Activated naive CD4-positive, alpha-beta T cell (primary cell): Measurements from ENCODE around the gene LAMA5.

Experiments
- DNase-seq, 4 experiments: peaks; one replicate each; lab custom pipeline; 2025; lab: John Stamatoyannopoulos, UW

Gene LAMA5

DNA sequence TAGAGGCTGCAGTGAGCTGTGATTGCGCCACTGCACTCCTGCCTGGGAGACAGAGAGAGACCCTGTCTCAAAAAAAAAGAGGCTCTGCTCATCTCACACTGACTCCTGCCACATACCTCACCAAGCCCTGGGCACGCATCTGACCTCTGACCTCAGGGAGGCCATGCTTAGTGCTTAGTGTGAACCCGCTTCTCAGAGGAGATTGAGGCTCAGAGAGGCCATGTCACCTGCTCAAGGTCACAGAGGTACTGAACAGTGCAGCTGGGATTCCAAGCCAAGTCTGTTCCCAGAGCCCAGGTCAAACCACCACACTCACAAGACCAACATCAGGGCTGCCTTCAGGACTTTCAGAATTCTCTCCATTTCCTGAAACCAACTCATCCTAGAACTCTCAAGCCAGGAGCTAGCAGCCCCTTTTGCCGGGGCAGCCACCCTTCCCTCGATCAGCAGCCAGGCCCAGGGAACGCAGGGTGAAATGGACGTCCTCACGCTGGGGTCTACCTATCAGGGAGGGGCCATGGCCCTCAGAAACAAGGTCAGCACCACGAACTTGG, 37.1 kb upstream of the LAMA5 start:
- no peak for DNase-seq

DNA sequence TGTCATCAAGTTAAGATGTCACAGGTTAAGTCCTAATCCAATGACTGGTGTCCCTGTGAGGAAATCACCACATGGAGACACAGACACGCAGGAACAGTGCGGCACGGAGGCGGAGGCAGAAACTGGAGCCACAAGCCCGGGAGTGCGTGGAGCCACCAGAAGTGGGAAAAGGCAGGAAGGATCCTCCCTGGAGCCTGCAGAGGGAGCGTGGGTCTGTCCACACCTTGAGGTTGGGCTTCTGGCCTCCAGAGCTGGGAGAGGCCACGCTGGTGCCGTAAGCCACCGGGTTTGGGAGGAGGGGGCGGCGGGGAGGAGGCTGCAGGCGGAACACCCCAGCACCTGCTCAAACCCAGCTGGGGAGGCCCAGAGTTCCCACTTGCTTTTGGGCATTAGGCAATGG, 36.2 kb upstream of the LAMA5 start:
- DNase-seq: no peak

DNA sequence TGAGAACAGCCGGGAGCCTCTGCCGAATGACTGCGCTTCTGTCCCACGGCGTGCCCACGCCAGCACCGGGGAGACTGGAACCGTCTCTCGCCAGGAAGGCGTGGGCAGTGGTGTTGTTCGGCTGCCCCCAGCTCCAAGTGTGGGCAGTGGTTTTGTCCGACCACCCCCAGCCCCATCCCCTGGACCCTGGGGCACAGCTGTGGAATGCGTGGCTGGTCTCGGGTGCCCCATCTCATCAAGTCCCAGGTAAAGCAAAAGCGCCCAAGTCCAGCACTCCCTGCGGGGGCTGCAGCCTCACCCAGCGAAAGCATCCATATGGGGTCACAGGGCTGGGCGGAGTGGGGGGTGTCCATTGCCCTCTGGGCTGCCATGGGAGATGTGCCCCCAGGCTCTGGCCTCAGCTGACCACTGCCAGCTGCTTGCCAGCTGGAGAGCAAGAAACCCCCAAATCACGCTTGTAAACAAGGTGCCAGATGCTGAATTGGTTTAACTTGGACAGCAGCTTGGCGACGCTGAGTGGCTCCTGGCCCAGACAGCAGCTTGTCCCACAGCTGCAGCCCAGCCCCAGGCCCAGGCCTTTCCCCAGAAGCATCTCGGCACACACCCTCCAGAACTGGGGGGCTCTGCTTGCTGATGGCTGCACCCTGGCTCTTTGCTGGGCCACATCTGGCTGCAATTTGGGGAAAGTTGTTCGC, 35.5 kb upstream of the LAMA5 start:
- no peak for DNase-seq

DNA sequence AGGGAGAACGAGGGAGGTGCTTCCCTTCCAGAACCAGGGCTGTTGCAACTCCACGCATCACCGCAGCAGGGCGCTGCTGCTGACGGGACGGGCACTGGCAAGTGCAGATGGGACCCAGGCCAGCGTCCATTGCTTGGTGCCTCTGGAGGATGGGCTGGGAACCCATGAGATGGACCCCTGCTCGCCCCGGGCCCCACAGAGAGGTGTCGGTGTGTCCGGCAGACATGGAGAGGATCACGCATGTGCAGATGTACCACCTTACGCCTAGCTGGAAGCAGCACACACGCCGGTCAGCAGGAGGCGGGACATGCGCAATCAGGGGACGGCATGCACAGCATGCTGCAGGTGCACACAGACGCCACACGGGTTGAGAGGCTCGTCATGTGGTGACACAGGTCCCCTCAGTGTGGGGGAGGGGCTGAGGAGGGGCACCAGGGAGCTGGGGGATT, 34.2 kb upstream of the LAMA5 start:
- DNase-seq: no peak

DNA sequence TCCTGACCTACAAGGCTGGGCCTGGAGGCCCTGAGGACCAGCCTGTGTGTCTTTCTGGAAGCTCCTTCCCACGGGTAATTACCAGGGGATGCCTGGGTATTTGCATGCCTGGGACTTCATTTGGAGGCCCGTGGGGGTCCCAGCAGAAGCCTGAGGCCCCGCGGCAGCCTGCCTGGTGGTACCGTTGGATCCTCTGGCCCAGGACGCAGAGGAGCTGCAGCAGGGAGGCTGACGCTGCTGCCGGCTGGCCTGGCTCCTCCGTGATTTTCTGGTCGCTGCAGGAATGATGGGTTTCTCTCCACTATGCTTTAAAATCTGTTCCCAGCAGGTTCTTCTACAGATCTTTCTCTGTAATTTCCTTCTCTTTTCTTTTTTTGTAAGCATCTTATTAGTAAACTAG, 33.4 kb upstream of the LAMA5 start:
- no peak for DNase-seq

DNA sequence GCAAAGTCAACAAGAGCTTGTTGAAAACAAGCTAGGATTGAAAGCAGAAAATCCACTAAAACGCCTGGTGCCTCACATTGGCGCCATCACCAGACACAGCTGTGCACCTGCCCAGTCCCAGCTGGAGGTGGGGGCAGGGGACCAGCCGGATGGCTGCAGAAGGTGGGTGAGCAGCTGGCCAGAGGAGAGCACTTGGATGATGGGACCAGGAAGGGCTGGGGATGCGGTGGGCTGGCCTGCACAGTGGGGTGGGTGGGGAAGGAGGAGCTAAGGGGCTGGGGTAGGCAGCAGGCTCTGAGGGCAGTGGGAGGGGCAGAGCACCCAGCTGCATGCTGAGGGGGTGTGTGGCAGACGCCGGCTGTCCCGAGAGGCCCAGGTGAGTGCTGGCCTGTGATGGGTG, 32.9 kb upstream of the LAMA5 start:
- DNase-seq: no peak

DNA sequence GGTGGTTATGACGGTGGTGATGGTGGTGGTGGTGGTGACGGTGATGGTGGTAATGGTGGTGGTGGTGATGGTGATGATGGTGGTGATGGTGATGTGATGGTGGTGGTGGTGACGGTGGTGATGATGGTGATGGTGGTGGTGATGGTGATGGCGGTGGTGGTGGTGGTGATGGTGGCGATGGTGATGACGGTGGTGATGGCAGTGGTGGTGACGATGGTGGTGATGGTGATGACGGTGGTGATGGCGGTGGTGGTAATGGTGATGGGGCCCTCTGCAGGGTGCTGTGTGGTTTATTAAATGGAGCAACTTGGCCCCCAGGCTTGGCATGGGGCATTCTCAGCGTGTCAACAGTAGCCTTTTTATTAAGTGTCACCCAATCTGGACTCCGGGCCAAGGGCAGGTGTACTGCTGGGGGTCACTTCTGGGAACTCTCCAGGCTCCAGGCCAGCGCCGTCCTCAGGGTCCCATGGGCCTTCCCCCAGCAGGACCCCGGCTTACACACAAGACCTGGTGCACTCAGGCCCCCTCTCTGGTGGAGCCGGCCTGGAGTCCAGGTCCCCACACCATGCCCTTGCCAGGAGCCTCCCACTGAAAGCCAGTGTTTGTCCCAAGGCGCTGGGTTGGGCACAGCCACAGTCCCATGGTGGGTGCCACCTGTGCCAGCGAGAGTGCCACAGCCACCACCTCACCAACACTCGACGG, 31.2 kb upstream of the LAMA5 start:
- no peak for DNase-seq

DNA sequence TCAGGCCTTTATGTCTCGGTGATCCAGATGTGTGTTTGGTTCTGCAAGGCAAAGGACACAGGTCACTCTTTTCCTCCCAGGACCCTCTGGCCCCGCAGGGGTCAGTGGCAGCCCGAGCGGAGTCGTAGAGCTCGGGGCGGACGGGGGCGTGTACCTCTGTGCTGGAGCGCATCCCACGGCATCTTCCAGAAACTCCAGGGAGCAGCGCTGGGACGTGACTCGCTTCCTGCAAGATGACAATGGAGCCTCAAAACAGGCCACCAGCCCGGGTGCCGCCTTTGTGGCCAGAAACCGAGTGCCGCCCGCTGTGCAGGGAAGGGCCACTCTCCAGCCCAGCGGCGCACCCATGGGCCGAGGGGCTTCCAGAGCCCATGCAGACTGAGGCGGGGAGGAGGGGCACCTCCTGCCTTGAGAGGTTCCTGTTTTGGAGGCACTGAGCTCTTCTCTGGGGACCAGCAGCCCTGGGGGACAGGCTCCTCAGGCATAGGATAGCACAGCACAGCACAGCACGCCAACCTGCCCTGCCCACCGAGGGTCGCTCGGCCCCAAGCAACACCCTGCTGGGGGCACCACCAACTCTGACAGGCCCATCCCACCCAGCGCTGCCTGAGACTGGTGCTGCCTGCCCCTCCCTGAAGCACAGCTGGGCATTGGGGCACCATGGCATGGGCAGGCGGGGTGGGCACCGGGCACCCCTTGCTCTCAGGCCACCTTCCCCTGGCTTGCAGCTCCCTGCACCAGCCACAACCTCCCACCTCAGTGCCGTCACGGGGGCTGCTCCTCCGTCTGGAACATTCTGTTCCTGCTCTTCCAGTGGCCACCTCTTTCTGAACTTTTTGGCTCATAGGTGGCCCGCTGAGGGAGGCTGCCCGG, 29.5 kb upstream of the LAMA5 start:
- no peak for DNase-seq

DNA sequence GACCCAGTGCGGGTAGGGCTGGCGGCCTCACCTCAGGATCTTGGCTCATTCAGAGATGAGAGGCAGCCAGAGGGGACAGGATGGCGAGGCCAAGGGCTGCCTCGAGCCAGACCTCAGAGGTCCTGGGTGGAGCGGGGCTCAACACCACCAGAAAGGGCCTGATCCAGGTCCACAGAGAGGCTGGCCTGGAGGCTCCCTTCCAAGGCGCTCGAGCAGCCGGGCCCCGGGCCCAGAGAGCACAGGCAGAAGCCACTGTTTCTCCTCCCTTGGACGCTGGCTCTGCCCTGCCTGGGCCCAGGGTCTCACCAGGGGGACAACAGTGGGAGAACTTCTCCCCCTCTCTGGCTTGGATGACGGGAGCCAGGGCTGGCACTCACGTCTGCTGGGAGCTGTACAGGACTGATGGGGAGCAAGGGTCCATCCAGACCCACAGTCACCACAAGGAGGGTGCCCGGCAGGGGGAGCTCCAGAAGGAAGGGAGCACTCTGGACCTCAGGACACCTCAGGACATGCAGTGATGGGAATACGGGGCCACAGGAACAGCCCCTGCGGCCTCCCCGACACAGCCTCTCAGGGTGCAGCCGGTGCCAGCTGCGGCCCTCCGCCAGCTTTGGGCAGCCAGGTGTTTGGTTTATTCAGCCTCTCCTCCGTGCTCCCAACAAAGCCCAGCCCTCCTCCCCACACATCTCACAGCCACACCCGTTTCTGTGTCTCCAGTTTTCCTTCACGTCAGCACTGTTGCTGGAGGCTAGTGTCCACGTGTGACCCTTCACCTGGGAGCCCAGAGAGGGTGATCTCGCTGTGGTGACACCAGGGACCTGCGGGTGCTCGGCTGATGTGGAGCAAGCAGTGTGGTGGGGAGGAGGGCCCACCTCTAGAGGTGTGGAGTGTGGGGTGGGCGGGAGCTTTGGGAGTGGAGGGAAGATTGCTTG, 28.5 kb upstream of the LAMA5 start:
- no peak for DNase-seq

DNA sequence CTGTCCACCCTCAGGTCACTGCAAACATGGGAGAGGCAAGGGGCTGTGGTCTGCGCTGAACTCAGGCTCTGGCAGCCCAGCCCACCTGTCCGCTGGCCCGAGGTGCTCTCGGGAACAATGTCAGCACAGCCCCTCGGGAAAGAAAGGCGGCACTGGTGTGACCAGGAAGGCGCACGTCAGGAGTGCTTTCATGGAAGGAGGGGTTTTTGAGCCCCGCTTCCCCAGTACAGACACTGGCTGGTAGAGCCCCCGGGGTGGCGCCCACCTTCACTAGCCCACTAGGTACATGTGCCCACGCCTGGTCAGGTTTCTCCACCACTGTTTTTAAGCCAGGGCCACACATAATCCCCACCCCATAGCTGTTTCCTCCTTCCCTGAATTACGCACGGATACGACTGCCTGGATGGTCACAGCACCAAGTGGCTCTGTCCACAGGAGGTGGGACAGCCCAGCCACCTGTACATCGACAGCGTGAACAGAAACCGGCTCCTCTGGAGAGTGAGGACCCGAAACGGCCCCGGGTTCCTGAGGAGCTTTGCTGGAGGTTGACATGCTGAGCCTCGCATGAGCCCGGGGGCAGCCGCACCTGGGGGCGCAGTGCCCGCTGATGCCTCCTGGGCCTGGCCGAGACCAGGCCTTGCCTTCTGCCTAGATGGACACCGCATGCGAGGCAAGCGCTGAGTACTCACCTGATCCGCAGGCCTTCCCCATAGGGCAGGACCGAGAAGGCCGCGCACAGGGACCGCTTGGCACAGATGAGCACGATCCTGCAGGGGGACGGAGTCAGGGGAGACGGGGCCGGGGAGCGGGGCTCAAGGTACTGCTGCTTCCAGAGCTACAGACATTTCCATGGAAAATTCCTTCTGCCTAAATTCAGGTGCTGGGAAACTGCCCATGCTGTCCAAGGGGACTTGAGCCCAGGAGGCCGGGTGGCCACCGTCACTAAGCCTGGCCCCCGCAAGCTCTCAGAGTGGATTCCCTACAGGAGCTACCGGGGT, 27.4 kb upstream of the LAMA5 start:
- DNase-seq: no peak

DNA sequence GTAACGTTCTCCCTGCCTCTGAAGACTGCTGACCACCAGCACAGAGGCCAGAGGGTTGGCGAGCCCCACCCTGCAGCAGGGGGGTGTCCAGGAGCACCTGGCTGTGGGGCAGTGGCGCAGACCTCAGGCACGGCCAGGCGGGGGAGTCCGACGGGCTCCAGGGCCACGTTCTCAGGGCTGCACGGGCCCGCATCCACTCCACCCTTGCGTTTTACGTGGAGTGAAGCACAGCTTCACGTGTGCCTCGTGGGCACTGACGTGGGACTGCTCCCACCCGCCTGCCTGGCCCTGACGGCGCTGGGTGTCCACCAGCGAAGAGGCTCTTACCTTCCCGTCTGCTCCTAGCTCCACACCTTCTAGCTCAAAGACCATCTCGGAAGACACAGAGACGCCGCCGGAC, 26.7 kb upstream of the LAMA5 start:
- no peak for DNase-seq

DNA sequence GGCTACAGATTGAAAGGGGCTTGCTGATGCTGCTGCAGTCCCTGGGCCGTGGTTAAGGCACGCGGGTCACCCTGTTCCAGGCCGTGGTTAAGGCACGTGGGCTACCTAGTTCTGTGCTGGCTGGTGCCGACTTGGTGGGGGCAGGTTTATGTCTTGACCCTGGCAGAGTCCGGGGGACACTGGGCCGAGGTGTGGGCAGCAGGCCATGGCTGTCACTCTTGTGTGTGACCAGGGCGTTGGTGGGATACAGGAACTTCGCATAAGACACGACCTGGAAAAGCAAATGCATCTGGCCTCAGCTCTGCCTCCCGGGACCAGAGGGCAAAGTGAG, 26.2 kb upstream of the LAMA5 start:
- no peak for DNase-seq

DNA sequence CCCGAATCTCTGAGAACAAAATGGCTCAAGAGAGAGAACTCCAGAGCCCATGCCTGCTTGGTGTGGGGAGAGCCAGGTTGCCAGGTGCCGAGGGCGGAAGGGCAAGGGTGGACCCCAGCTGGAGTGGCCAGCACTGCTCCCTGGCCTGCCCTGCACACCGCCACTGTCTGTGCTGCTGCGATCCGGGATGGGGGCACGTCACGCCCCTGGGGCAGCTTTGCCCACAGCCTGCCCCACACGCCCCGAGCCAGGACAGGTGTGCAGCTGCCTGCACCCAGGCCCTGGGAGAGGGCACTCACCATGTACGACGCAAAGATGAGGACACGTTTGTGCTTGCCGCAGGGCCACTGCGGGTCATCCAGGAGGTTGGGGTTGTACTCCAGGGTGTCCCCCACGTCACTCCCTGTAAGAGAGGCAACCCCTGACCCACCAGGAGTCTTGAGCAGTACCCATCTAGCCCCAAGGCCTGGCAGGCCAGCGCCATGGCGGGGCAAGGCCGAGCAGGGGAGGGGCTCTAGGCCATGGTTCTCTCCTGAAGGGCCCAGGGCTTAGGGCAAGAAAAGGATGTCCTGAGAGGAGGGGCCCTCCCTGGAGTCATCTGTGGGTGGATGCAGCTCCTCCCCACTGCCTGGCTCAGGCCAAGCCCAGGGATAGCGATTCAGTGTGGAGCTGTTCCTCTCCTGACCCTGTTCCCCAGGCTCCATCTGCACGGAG, 25.7 kb upstream of the LAMA5 start:
- no peak for DNase-seq

DNA sequence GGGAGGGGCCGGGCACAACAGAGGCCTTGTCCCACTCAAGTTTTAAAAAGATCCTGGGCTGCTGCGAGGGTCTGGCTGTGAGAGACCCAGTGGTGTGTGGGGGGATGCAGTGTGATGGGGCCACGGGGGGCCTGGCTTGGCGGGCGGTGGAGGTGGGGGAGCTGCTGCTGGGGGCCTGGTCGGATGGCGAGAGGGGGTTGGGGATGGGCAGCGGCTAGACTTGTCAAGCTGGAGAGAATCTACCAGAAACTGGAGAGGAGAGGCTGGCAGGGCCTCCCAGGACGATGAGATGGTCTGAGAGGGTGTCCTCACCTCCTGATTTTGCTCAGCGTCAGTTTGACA, 24.9 kb upstream of the LAMA5 start:
- no peak for DNase-seq

DNA sequence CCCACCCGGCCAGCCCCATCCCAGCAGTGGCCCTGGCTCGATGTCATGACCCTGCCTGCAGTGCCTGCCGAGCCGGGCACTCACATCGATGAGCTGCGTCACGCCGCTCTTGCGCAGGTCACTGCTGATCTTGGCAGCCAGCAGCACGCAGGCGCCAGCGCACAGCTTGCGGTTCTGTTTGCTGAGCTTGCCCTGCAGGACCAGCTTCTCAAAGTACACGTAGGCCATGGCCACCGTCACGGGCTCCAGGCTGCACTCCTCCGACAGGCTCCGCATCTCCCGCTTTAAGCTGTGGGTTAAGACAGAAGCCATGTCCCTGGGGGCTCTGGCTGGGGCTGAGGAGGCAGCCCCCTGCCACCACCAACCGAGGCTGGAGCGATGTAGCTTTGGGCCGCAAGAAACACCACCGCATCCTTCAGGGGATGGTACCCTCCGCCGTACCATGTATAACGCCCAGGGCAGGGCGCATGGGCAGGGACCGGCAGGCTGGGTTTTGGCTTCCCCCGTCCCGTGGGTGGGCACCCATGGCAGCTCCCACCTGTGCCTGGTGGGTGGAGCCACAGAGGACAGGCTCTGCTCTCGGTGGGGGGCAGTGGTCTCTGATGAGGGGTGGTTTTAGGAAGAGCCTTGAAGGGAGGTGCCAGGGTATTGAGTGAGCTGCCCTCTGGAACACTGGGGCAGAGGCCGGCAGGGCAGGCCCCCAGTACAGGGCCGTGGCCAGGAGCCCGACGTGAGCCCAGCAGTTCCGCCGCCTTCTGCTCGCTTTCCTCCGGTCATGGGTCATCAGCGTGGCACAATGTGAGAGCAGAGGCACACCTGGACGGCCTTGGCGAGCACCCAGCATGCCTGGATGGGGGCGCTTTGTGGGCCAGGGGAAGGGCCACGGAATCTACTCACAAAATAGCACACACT, 24.3 kb upstream of the LAMA5 start:
- no peak for DNase-seq

DNA sequence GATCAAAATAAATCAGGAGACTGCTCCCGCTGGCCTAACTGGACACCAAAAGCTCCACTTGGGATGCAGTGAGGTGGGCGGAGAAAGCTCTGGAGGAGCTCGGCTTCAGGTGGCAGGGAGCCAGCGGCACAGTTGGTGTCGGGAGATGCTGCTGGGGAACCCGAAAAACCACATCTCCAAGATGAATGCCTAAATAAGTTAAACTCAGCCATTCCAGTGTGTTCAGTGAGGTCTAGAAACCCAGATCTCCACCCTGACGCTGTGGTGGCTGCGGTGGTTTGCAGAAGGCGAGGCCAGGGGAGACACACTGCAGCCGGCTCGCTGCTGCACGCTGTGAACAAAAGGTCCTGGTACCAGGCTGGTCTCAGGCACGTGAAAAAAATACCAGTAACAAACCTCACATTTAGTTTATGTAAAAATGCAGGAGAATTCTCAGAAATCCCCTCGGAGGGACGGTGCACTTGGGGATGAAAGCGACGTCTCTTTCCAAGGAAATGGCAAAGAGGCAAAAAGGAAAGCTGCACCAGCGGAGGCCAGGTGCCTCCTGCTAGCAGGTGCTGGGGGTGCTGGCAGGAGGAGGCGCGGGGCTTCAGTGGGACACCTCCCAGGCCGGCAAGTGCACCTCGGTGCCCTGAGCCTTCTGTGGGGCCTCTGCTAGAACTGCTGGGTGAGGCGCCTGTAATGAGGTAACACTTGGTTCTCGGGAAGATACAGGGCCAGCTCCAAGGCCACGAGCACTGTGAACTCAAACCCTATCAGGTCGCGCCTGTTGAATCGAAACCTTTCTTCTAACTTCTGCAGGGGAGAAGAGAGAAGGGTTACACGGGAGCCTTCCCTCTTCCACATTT, 23.4 kb upstream of the LAMA5 start:
- no peak for DNase-seq

DNA sequence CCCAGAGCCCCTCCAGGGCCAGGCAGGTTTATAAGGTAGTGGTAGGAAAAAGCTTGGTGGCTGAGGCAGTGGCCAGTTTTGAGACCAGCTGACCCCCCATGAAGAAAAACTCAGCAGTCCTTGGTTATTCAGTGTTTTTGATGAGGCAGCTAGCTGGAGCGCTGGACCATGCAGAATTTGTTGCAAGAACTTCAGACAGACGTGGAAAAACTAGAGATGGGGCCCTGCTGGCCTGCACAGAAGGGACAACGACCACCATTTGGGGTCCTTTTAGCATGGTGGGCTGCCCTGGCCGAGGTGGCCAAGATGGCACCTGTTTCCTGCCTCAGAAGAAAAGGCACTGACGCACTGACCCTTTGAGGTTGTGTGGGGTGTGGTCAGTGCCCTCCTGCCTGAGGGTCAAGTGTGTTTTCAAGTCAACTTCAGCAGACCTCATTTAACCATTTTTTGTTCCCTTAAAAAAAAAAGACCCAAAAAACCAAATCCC, 22.5 kb upstream of the LAMA5 start:
- DNase-seq: no peak
